ENCODE measurements around the gene P2RY6. TPM values are rescaled to one million over a fixed set of nuclear protein-coding genes. Genes with fewer than 3 reads are reported as not detected.

P2RY6 gene
- total and polyA plus RNA-seq, 2 of the 4 experiments (the other 2 are of a cell fraction): 0.44 TPM; not detected in 1

GRCh38 chr11:73275381-73275750 is 3.2 kb downstream of the P2RY6 start:
- dilution Hi-C loops (cut with HindIII; ENCODE audit: low sequenced_read_pairs, unreplicated experiment): no loop called here
- no peak overlapping the region for H3K18ac ChIP-seq (ENCODE audit: low read depth, low read length)
- CTCF ChIA-PET: no interaction called here

More at GRCh38 chr11:73275381-73275750, 3.2 kb downstream of the P2RY6 start:
- TF ChIP-seq RAD21 (IDR thresholded peaks at IDR 0.05; ENCODE audit: low read length) (no peak), MAFK (IDR thresholded peaks at IDR 0.05; ENCODE audit: low read depth, low read length) (no peak), CTCF (conservative IDR thresholded peaks at IDR 0.05; ENCODE audit: low read depth, low read length) (no peak), MAZ (IDR thresholded peaks at IDR 0.05; ENCODE audit: borderline replicate concordance, low read depth, low read length) (no peak), FOS (IDR thresholded peaks at IDR 0.05; ENCODE audit: low read depth, low read length) (no peak)
- Histone ChIP-seq H3K4me3 (ENCODE audit: insufficient read depth, low read depth, low read length) (no peak overlapping the region), H2BK15ac (ENCODE audit: low read depth, low read length) (no peak overlapping the region), H4K5ac (ENCODE audit: low read depth, low read length) (no peak overlapping the region), H3K4me1 (ENCODE audit: control insufficient read depth, insufficient read depth, low read length) (no peaks in the 10 kb centered on the region), H4K8ac (ENCODE audit: low read depth in 2 of 2, low read length in 2 of 2) (no peak overlapping the region), H3K4ac (ENCODE audit: low read depth, low read length) (no peak overlapping the region), H3K23ac (ENCODE audit: low read depth, low read length) (no peak overlapping the region; the same call in 1 of the 2 replicates), H2AK5ac (ENCODE audit: low read depth, low read length) (no peak overlapping the region), H4K91ac (ENCODE audit: insufficient read depth, low read depth, low read length) (no peak overlapping the region), H2BK5ac (ENCODE audit: low read depth, low read length, poor library complexity, severe bottlenecking) (no peak overlapping the region), H3K36me3 (ENCODE audit: control insufficient read depth, insufficient read depth, low read length) (no peaks in the 10 kb centered on the region), H3K79me1 (ENCODE audit: low read depth in 1 of 2, low read length in 2 of 2) (no peaks in the 10 kb centered on the region), H3K56ac (ENCODE audit: extremely low read depth, insufficient read depth, low read length) (no peak overlapping the region), H3K14ac (replicated peaks; ENCODE audit: low read depth, low read length) (no peak overlapping the region), H3K9ac (ENCODE audit: low read depth, low read length) (no peak overlapping the region), H2BK20ac (ENCODE audit: low read depth, low read length) (no peak overlapping the region), H2AFZ (replicated peaks; ENCODE audit: low read length, poor library complexity) (no peak overlapping the region), H3K27ac (ENCODE audit: insufficient read depth, low read length) (no peak overlapping the region), H3K27me3 (ENCODE audit: control insufficient read depth, insufficient read depth, low read length) (peaks cover 24% of the 10 kb centered on the region), H3K9me3 (ENCODE audit: control insufficient read depth, insufficient read depth, low read length) (no peaks in the 10 kb centered on the region), H3K9me1 (ENCODE audit: insufficient read depth, low read length) (no peaks in the 10 kb centered on the region), H2BK120ac (ENCODE audit: low read depth, low read length) (no peak overlapping the region), H3K4me2 (ENCODE audit: low read depth, low read length) (no peak overlapping the region), H2AK9ac (replicated peaks; ENCODE audit: low read depth, low read length, poor library complexity) (no peak overlapping the region), H4K20me1 (ENCODE audit: insufficient read depth, low read length) (no peaks in the 10 kb centered on the region)
- WGBS, 2 experiments (ENCODE audit: extremely low coverage in 2 of 2, insufficient read length in 1 of 2): 83% methylated on average over 1 of the region's 4 CpGs; no CpG with 5 or more reads in 1 of the 2 experiments
- no peak for ATAC-seq (ENCODE audit: low read depth)
- POLR2A ChIA-PET (ENCODE audit: unreplicated experiment): no interaction called here
- in situ Hi-C loops (cut with MboI; ENCODE audit: low sequenced_read_pairs) (no loop called here), intact Hi-C loops (cut with micrococcal nuclease) (no loop called here)
- no TSS peak for BruUV-seq (replicated peaks)
- DNase-seq: no peak

Measured in IMR-90 (cell line).